Peyer's patch (tissue), 4 donors: ENCODE results near the gene TMEM219.

Source experiments
- POLR2A ChIP-seq, 2 donors: fragments of 450-650 bp; IDR thresholded peaks; one replicate each; pipeline ENCODE4 v1.5.1; 2017; ENCODE audit warnings: antibody characterized with exemption in 2 of 2, mild to moderate bottlenecking in 2 of 2, moderate library complexity in 2 of 2
- TF ChIP-seq, protein P1 (sequence below), 6 experiments: fragments of 450-650 bp in 4 of 6; fragments of 200-600 bp in 2 of 6; sonication (generic) in 1 of 6; IDR thresholded peaks; one replicate each; pipeline ENCODE4 v1.5.1; 2017 to 2019; ENCODE audit warnings: antibody characterized with exemption in 6 of 6, mild to moderate bottlenecking in 3 of 6, moderate library complexity in 1 of 6

DNA sequence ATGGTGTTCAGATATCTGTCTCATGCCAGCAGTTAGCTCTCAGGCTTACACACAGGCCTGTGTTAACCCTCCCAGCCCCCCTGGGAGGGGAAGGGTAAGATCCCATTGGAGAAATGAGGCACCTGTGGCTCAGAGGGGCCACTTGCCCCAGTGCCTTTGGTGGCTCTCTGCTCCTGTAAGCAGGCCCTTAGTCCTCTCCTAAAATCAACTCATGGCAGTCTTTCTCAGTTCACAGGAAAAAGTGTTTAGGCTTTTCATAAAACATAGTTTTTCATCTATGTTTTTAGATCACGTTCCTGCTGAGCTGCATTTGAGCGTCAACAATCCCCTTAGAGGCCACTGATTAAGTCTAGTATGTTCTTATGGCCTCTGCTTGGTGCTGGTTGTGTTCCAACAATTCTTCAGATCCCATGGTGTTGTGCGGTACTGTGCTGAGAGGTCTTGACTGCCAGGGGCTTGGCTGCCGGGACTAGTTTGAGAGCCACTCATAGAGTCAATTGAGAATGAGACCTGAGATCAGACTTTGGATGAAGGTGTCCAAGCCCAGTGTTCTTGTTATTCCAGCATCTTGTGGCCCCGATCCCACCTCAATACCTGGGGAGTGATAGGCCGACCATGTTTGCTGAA is 22.4 kb downstream of the TMEM219 start:
- TF ChIP-seq, protein P1, sequence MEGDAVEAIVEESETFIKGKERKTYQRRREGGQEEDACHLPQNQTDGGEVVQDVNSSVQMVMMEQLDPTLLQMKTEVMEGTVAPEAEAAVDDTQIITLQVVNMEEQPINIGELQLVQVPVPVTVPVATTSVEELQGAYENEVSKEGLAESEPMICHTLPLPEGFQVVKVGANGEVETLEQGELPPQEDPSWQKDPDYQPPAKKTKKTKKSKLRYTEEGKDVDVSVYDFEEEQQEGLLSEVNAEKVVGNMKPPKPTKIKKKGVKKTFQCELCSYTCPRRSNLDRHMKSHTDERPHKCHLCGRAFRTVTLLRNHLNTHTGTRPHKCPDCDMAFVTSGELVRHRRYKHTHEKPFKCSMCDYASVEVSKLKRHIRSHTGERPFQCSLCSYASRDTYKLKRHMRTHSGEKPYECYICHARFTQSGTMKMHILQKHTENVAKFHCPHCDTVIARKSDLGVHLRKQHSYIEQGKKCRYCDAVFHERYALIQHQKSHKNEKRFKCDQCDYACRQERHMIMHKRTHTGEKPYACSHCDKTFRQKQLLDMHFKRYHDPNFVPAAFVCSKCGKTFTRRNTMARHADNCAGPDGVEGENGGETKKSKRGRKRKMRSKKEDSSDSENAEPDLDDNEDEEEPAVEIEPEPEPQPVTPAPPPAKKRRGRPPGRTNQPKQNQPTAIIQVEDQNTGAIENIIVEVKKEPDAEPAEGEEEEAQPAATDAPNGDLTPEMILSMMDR (IDR thresholded peaks at IDR 0.05): no peak
- no peak for TF ChIP-seq POLR2A (IDR thresholded peaks at IDR 0.05)
